Hepatocyte (in vitro differentiated cells): ENCODE results near the gene SLC30A9.

ENCODE experiments used
- CTCF ChIP-seq: fragments of 200-600 bp; sonication (generic); IDR thresholded peaks from 2 replicates; pipeline ENCODE4 v1.5.1; 2016; ENCODE audit warnings: antibody characterized with exemption, mild to moderate bottlenecking; ENCODE audit not compliant: poor library complexity
- EZH2 ChIP-seq: fragments of 200-600 bp; sonication (generic); IDR thresholded peaks from 2 replicates; pipeline ENCODE4 v1.6.1; 2016; ENCODE audit warnings: antibody characterized with exemption, mild to moderate bottlenecking, borderline replicate concordance
- EZH2phosphoT487 ChIP-seq: fragments of 200-600 bp; sonication (generic); IDR thresholded peaks from one replicate; pipeline ENCODE4 v1.6.1; 2018; ENCODE audit warnings: antibody characterized with exemption, mild to moderate bottlenecking, low read depth, moderate library complexity; ENCODE audit not compliant: unreplicated experiment, severe bottlenecking

GRCh38 chr4:42088386-42088785 lies 98.1 kb downstream of the SLC30A9 start:
- no peak for TF ChIP-seq CTCF
- no peak for TF ChIP-seq EZH2
- no peak for TF ChIP-seq EZH2phosphoT487
